GM19328 (cell line): ENCODE results near the gene FABP2.
"Not testable (repeated sequence)": the region's sequence is repeated elsewhere in the genome, so short reads cannot be mapped to it uniquely, and the experiment has no call there.

Experiments
- ATAC-seq: cut with Tn5 transposase; IDR thresholded peaks from one replicate; pipeline ENCODE4 v1.9.1; 2021; ENCODE audit warnings: mild to moderate bottlenecking, moderate library complexity; ENCODE audit not compliant: unreplicated experiment

FABP2 gene

GRCh38 chr4:119313237-119313636 is 8.7 kb downstream of the FABP2 start:
- ATAC-seq: no peak

GRCh38 chr4:119310826-119311225 is 11.1 kb downstream of the FABP2 start:
- ATAC-seq: no peak

- ATAC-seq: no peak
Observed at GRCh38 chr4:119307606-119308005, 14.3 kb downstream of the FABP2 start.

- no peak for ATAC-seq
Observed at GRCh38 chr4:119304431-119304830, 17.5 kb downstream of the FABP2 start.

- no peak for ATAC-seq
Observed at GRCh38 chr4:119303587-119304305, 18.2 kb downstream of the FABP2 start.

DNA sequence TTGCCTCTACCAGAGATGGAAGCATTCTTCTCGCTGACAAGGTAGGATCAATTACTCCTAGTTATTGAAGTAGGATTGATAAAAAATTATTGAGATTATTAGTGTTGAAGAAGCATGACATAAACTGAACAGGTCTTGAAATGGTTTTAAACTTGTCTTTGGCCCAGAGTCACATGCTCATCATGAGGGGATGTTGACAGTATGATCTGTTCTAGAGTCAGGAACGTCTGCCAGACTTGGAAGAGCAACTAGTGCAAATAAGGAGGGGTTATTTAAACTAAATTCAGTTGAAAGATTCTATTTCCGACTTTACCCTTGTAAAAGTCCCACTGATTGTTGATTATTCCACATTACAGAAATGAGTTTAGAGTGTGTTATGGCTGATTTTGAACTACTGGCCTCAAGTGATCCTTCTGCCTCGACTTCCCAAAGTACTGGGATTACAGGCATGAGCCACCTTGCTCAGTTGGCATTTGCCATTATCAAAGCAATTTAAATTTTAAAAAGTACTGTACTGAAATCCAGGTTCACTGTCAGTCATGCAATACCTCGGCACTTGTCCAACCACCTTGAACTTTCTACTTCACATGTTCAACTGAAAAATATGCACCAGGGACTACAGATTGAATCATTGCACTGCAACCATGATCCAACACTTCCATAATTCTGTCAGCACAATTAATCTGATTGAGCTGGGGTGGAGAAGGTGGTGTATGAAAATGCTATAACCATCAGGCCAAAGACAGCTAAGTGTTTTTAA is 19.7 kb downstream of the FABP2 start:
- ATAC-seq: no peak

DNA sequence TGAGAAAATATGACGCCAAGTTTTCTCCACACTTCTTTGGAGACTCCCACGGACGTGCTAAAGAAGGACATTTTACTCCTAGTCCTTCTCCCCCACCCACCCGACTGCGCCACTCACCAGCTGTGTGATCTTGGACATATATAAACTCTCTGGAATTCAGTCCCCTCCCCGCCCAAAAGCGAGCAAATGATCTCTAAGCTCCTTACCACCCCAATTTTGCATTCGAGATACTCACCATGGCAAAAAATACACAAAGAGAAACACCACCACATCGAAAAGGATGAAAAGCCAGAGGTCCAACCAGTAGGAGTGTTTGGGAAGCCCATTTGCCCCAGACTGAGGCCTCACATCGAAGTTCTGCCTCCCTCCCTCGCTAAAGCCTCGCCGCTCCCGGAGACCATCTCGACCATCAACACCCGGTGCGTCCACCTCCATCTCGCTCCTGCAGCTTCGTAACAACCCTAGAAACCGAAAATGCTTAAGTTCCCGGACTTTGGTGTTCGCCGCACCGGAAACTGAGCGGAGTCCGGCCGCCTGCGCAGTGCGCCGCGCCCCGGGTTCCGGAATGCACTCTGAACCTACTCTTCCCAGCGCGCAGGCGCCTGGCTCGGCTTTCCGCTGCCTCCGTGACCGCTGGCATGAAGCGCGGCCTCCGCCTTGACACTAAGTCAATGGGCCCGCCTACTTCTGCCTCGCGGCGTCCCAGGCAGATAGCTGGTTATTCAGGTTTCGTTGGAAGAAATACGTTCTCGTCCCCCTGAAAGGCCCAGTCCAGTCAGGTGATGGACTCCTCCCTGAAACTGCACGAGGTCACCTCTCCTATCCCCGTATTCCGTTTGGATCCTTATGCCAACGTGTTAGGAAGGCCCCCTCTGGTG is 21.6 kb downstream of the FABP2 start:
- peak; percentile 96 for ATAC-seq

DNA sequence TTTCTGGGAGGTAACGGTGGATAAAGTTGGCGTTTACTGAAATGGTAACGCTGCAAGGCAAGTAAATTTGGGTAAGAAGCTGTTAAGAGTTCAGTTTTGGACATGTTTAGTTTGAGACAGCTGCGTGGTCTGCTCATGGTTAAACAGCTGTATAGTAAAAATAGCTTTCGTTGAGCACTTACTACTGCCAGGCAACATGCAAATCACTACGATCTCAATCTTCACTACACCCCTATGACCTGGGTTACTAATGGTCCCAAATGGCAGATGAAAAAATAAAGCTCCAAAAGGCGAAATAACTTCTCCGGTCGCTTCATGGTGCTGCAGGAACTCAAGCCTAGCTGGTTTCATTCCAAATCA is 22.2 kb downstream of the FABP2 start:
- ATAC-seq: peak; percentile 60

DNA sequence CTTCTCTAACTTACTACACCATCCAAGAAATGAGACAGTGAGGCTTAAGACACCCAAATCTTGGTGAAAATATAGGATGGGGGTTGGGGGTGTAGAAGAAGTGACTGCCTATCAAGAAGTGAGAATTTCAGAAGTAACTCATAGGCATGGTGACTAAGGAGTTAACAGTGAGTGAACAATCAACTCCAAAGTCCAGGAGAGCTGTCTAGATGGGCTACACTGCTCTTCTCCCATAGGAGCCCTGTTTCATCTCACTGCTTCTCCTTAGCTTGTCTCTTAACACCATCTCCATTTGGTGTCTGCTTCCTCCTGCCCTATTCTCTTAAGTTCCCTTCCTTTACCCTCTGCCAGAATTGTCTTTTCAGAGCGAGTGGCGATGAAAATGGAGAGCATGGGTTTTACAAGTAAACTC is 22.7 kb downstream of the FABP2 start:
- ATAC-seq: no peak

DNA sequence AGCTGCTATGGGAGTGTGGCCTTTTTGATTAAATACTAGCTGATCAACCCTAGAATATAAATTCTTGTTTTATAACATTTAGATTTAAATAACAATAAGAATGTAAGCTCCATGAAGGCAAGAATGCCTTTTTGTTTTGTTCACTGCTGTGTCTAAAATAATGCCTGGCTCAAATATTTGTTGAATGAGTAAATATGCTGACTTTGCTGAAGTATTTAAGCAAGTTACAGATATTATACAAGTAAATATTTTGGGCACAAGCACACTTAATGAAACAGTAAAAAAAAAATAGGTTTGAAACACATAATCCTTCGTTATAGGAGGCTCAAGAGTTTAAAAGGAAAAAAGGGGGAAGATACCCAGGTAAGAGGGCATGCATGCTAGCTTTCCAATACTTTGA is 24.1 kb downstream of the FABP2 start:
- ATAC-seq: no peak

- ATAC-seq: no peak
Observed at GRCh38 chr4:119296356-119296755, 25.6 kb downstream of the FABP2 start.

GRCh38 chr4:119290598-119290997 is 31.3 kb downstream of the FABP2 start:
- no peak for ATAC-seq

- ATAC-seq: no peak
Observed at GRCh38 chr4:119289313-119289712, 32.6 kb downstream of the FABP2 start.

GRCh38 chr4:119286377-119287002 is 35.4 kb downstream of the FABP2 start:
- no peak for ATAC-seq

- no peak for ATAC-seq
Observed at GRCh38 chr4:119284876-119285780, 36.8 kb downstream of the FABP2 start.

GRCh38 chr4:119281393-119281792 is 40.5 kb downstream of the FABP2 start:
- no peak for ATAC-seq

- not testable (repeated sequence) for ATAC-seq
Observed at GRCh38 chr4:119279945-119280344, 42.0 kb downstream of the FABP2 start.

GRCh38 chr4:119279541-119279940 is 42.4 kb downstream of the FABP2 start:
- ATAC-seq: not testable (repeated sequence)

DNA sequence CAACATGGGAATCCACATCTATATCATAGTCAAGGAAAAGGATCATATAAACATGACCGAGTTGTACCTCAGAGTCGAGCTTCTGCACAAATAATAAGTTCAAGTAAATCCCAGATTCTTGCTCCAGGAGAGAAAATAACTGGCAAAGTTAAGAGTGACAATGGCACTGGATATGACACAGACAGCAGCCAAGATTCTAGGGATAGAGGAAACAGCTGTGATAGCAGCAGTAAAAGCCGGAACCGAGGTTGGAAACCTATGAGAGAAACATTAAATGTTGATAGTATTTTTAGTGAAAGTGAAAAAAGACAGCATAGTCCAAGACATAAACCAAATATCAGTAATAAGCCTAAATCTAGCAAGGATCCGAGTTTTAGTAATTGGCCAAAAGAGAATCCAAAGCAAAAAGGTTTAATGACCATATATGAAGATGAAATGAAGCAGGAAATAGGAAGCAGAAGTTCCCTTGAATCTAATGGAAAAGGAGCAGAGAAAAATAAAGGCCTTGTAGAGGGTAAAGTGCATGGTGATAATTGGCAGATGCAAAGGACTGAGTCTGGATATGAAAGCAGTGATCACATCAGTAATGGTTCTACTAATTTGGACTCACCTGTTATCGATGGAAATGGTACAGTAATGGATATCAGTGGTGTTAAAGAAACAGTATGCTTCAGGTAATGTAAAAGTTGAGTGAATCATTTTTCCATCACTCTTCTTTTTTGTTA is 50.4 kb downstream of the FABP2 start:
- ATAC-seq: no peak
